ENCODE results near the gene COQ8B.

COQ8B gene

GRCh38 chr19:40736661-40737060 is 20.0 kb upstream of the COQ8B start:
- no peak for TF ChIP-seq GATA3 (IDR thresholded peaks at IDR 0.05; ENCODE audit: low read depth, low read length)
- no peak for TF ChIP-seq GATA2 (IDR thresholded peaks at IDR 0.05; ENCODE audit: low read depth, low read length)

DNA sequence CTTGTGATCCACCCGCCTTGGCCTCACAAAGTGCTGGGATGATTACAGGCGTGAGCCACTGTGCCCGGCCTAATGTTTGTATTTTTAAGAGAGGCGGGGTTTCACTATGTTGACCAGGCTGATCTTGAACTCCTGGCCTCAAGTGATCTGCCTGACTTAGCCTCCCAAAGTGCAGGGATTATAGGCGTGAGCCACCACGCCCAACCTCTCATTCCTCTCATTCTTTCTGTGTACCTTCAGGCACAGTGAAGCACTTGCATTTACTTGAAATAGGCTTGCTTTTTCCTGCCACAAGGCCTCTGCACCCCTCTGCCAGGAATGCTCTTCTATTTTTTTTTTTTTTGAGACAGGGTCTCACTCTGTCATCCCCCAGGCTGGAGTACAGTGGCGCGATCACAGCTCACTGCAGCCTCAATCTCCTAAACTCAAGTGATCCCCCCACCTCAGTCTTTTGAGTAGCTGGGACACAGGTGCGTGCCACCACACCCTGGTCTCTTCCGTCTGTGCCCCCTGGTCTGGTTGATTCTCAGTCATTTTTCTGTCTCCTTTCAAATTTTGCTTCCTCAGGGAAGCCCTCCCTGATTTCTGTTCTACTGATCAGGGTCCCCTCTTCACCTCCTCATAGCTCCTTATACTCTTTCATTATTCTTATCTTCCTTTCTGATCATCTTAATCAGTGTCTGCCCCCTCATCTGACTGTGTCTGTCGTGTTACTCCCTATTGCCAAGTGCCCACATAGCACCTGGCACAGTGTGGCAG is 18.5 kb upstream of the COQ8B start:
- TF ChIP-seq GATA3 (IDR thresholded peaks at IDR 0.05; ENCODE audit: low read depth, low read length): no peak
- TF ChIP-seq GATA2 (IDR thresholded peaks at IDR 0.05; ENCODE audit: low read depth, low read length): no peak

DNA sequence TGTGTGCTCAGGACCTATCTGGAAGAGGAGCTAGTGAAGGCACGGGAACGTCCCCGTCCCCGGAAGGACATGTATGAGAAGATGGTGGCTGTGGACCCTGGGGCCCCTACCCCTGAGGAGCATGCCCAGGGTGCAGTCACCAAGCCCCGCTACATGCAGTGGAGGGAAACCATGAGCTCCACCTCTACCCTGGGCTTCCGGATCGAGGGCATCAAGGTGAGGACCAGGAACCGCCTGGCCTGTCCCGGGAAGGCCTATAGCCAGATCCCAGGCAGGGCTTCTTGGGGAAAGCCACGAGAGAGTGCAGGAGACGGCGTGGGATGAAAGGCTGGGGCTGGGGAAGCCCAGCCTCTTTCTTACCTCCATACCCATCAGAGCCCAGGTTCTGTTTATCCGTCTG is 16.5 kb upstream of the COQ8B start:
- no peak for TF ChIP-seq GATA3 (IDR thresholded peaks at IDR 0.05; ENCODE audit: low read depth, low read length)
- TF ChIP-seq GATA2 (IDR thresholded peaks at IDR 0.05; ENCODE audit: low read depth, low read length): no peak

DNA sequence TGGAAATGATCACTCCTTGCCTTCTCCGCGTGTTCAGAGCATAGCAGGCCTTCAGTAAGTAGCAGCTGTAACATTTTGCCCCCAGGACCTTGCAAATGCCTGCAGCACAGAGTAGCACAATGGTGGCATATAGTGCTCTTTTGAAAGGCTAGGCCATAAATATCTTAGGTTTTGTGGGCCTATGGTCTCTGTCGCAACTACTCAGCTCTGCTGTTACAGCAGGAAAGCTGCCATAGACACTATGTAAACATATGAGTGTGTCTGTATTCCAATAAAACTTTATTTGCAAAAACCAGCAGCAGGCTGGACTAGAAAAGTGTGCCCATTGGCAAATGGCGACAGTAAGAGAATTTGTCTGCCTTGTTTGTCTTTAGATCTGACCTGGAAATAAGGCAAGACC is 9.6 kb upstream of the COQ8B start:
- TF ChIP-seq GATA3 (IDR thresholded peaks at IDR 0.05; ENCODE audit: low read depth, low read length) (no peak), GATA2 (IDR thresholded peaks at IDR 0.05; ENCODE audit: low read depth, low read length) (no peak)

GRCh38 chr19:40724855-40725254 is 8.2 kb upstream of the COQ8B start:
- no peak for TF ChIP-seq GATA2 (IDR thresholded peaks at IDR 0.05; ENCODE audit: low read depth, low read length)

DNA sequence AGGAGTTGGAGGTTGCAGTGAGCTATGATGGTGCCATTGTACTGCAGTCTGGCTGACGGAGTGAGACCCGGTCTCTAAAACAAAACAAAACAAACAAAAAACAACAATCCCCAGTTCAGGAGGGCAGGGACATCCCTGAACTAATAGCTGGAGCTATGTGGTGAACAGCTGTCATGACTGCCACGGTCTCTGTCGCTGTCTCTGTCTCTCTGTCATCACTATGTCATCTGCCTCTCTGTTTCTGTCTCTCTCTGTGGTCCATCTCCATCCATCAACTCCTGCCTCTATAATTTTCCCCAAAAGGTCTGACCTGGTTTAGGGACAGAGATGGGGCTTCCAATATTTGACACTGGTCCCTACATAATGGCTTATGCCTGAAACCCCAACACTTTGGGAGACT is 7.6 kb upstream of the COQ8B start:
- no peak for TF ChIP-seq GATA3 (IDR thresholded peaks at IDR 0.05; ENCODE audit: low read depth, low read length)
- no peak for TF ChIP-seq GATA2 (IDR thresholded peaks at IDR 0.05; ENCODE audit: low read depth, low read length)

GRCh38 chr19:40723661-40724254 is 7.1 kb upstream of the COQ8B start:
- TF ChIP-seq GATA3 (IDR thresholded peaks at IDR 0.05; ENCODE audit: low read depth, low read length): no peak
- no peak for TF ChIP-seq GATA2 (IDR thresholded peaks at IDR 0.05; ENCODE audit: low read depth, low read length)

DNA sequence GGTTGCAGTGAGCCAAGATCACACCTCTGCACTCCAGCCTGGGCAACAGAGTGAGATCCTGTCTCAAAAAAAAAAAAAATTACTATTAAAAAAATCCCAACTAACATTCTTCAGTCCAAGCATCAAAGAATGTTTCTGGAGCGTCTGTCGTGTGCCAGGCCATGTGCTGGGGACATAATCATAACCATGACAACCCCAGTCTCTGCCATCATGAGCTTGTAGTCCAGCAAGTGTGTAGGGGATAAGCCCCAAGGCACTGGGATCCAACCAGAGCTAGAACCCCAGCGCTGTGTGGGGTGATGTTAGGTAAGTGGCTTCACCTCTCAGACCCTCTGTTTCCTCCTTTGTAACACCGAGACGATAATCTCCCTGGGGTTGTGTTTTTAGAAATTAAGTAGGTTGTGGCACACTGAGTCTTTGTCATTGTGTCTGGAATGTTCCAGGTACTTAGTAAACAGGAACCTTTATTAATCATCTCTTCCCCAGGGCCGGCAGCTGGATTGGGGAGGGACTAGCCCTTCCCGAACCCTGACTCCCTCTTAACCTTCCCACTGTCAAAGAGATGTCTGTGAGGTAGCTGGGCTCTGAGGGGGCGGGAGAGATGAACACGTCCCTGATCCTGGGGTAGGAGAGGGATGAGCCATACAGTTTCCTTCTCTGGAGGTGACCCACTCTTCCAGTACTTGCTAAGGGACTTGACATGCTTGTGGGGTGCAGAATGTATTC is 5.4 kb upstream of the COQ8B start:
- no peak for TF ChIP-seq GATA3 (IDR thresholded peaks at IDR 0.05; ENCODE audit: low read depth, low read length)

- no peak for TF ChIP-seq GATA3 (IDR thresholded peaks at IDR 0.05; ENCODE audit: low read depth, low read length)
- TF ChIP-seq GATA2 (IDR thresholded peaks at IDR 0.05; ENCODE audit: low read depth, low read length): no peak
Measured at GRCh38 chr19:40721140-40721486, 4.4 kb upstream of the COQ8B start.

DNA sequence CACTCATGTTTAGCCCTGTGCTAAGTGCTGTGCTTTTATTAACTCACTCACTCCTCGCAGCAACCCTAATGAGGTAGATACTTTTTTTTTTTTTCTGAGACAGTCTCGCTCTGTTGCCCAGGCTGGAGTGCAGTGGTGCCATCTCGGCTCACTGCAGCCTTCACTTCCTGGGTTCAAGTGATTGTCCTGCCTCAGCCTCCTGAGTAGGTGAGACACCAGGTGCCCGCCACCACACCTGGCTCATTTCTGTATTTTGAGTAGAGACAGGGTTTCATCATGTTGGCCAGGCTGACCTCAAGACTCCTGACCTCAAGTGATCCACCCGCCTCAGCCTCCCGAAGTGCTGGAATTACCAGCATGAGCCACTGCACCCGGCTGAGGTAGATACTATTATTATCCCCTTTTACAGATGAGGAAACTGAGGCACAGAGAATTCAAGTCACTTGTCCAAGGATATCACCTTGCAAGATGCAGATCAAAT is 2.8 kb upstream of the COQ8B start:
- TF ChIP-seq GATA3 (IDR thresholded peaks at IDR 0.05; ENCODE audit: low read depth, low read length): no peak
- no peak for TF ChIP-seq GATA2 (IDR thresholded peaks at IDR 0.05; ENCODE audit: low read depth, low read length)

- TF ChIP-seq GATA3 (IDR thresholded peaks at IDR 0.05; ENCODE audit: low read depth, low read length) (no peak), GATA2 (IDR thresholded peaks at IDR 0.05; ENCODE audit: low read depth, low read length) (no peak)
Measured at GRCh38 chr19:40718774-40719391, 2.2 kb upstream of the COQ8B start.

DNA sequence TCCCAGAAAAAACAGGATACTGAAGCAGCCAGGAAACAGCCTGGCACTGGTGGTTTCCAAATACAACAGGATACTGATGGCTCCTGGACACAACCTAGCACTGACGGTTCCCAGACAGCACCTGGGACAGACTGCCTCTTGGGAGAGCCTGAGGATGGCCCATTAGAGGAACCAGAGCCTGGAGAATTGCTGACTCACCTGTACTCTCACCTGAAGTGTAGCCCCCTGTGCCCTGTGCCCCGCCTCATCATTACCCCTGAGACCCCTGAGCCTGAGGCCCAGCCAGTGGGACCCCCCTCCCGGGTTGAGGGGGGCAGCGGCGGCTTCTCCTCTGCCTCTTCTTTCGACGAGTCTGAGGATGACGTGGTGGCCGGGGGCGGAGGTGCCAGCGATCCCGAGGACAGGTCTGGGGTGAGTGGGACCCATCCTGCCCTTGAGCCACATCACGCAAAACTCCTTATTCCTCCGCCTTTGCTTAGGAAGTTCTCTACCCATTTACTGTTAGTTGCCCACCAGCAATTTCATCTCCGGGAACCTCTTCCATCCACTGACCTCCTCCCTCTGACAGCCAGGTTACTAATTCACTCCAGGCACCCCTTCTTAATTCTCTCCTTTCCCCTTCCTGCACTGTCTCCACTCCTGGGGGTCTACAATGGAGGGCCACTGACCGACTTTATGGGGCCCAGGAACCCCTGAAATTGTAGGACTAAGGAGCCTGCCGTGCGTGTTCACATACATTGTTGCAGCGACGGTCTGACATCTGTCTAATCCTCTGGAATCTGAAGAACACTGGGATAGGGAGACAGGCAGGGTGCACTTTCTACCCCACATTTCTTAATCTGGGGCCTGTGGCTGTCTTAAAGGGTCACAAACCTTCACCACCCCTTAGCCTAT is 1.4 kb upstream of the COQ8B start:
- TF ChIP-seq GATA3 (IDR thresholded peaks at IDR 0.05; ENCODE audit: low read depth, low read length): no peak
- TF ChIP-seq GATA2 (IDR thresholded peaks at IDR 0.05; ENCODE audit: low read depth, low read length): no peak

DNA sequence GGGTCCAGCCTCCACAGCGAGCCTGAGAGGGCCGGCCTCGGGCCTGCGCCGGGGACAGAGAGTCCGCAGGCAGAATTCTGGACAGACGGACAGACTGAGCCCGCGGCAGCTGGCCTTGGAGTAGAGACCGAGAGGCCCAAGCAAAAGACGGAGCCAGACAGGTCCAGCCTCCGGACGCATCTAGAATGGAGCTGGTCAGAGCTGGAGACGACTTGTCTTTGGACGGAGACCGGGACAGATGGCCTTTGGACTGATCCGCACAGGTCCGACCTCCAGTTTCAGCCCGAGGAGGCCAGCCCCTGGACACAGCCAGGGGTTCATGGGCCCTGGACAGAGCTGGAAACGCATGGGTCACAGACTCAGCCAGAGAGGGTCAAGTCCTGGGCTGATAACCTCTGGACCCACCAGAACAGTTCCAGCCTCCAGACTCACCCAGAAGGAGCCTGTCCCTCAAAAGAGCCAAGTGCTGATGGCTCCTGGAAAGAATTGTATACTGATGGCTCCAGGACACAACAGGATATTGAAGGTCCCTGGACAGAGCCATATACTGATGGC is 716 bp upstream of the COQ8B start:
- TF ChIP-seq GATA3 (IDR thresholded peaks at IDR 0.05; ENCODE audit: low read depth, low read length): no peak
- TF ChIP-seq GATA2 (IDR thresholded peaks at IDR 0.05; ENCODE audit: low read depth, low read length): no peak

Measured in SH-SY5Y (cell line).